Fibroblast of upper back skin (primary cell): Measurements from ENCODE around the gene GDAP2.
"Not testable (repeated sequence)": the region's sequence is repeated elsewhere in the genome, so short reads cannot be mapped to it uniquely, and the experiment has no call there.

Source experiments
- DNase-seq: peaks from one replicate; pipeline ENCODE4 v3.0.0-alpha.2; 2013

Gene GDAP2, protein sequence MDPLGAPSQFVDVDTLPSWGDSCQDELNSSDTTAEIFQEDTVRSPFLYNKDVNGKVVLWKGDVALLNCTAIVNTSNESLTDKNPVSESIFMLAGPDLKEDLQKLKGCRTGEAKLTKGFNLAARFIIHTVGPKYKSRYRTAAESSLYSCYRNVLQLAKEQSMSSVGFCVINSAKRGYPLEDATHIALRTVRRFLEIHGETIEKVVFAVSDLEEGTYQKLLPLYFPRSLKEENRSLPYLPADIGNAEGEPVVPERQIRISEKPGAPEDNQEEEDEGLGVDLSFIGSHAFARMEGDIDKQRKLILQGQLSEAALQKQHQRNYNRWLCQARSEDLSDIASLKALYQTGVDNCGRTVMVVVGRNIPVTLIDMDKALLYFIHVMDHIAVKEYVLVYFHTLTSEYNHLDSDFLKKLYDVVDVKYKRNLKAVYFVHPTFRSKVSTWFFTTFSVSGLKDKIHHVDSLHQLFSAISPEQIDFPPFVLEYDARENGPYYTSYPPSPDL

GRCh38 chr1:117929343-117930172, at the start of gene GDAP2, which contains the start of gene WDR3:
GDAP2 (minus strand) TSS chr1:117929621; CDS start chr1:117920357, 9,264 bp downstream.
WDR3 (plus strand) TSS chr1:117929739; CDS start chr1:117933320, 3,581 bp downstream.
- DNase-seq, result peak; percentile 95

GRCh38 chr1:117976381-117976780, 47.0 kb upstream of the GDAP2 start:
- no peak for DNase-seq

- DNase-seq, result no peak
Measured at GRCh38 chr1:117971777-117972176, 42.4 kb upstream of the GDAP2 start.

DNA sequence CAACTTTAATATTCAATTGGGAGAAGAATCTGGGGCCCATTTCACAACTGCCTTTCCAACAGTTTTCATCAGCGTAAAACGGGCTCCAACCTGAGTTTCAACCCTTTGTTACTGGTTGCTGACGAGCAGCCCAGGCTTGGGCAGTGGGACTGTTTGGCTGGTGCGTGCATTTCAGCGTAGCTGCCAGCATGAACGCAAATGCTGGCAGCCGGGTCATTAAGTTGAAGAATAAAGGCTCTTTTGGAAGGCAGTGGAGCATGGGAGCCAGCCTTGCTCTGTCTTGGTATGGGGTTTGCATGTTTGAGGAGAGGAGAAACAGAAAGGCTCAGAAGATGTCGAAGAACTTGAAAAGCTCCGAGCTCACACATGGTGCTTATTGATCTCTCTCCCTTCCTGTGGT, 40.8 kb upstream of the GDAP2 start:
- no peak for DNase-seq

DNA sequence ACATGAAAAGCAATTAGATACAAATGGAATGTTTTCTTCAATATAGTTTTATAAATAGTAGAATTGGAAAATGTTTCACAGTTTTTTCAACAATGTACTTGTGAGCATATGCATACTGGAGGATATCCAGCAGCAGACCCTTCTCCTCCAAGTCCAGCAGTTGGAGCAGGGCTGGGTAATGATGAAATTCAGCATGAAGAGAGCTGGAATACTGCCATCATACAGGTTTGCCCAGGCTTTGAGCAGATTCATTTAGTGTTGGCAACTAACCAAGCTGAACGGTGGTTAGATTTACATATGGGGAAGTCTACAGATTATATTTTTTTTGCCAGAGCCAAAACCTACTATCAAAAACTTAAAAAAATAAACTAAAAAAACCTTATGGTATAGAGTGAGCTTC, 38.5 kb upstream of the GDAP2 start:
- peak; percentile 65 for DNase-seq

- peak; percentile 64 for DNase-seq
Measured at GRCh38 chr1:117967477-117967876, 38.1 kb upstream of the GDAP2 start.

DNA sequence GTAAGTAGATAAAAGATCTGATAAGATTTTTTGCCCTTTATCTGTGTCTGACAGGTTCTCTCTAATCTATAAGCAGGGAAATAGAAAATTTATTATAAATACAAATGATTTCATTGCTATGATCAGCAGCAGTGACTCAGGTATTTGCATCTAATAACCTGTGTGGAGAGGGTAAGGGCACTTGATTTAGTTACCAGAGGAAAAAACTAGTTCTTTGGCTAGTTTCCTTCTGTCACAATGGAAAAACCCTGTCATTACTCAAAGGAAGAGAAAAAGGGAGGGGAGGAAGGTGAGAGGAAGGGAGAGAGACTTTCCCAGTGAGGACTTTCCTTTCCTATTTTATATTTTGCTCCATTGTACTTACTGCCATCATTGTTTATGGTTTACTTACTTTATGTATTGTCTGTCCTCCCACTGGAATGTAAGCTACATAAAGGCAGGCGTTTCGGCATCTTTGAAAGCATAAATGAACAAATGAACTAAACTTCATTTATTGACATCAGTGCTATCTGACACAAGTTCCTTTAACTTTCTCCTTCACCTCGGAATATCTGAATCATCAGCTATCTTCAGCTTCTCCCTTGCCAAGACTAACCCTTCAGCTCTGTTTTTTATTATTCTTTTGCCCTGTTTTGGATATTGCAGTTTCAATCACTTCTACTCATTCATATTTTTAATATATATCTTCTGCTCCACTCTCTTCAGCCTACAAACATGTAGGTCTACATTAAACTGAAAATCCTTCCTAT, 35.0 kb upstream of the GDAP2 start:
- peak; percentile 10 for DNase-seq

DNA sequence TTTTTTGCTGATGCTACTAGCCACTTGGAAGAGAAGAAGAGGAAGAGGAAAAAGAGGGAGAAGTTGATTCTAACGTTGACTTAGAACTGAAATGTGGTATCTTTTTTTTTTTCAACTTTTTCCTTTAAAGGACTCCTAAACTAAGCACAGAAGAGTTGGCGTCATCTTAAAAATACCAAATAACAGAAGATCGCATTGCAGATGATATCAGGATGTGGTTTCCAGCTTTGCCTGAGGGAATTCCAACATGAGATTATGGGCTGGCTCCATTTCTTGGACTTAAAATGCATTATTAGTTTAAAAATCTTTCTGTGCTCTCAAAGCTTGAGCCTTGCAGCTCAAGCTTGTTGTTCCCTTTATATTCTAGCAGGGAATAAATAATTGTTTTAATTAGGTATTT, 29.9 kb upstream of the GDAP2 start:
- DNase-seq, result peak; percentile 39

- DNase-seq, result no peak
Measured at GRCh38 chr1:117952386-117952785, 23.0 kb upstream of the GDAP2 start.

- peak; percentile 26 for DNase-seq
Measured at GRCh38 chr1:117942293-117942692, 12.9 kb upstream of the GDAP2 start.

DNA sequence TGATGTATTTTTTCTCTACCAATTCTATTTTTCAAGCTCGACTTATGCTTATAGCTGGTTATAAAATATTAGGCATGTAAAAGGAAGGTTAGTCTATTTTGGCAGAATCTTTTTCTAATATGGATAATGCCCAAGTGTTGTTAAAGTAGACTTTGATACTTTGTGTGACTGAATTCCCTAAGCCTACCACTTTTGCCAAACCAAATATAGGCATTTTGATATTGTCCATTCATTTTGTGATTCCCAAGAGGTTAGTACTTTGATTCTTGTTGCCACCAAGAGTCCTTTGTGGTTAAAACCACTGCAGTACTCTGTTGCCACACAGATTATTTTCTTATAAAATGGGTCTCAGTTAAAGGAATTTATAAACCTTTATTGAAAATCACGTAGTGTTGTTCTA, 4.3 kb upstream of the GDAP2 start:
- DNase-seq, result no peak

DNA sequence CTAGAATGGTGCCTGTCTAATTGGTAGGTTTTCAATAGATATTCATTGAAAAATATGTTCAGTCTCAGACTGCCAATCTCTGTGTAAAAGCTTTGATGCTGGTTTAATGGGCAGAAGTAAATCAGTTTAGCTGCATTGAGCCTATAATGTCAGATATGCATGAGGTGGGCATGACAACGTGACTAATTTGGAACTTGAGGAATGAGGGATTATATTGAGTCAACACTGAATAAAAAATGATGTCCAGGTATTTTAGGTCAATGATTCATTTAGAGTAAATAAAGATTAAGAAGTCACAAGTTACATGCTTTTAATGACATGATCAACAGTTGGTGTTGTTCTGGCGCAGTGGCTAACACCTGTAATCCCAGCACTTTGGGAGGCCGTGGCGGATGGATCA, 3.2 kb upstream of the GDAP2 start:
- no peak for DNase-seq

DNA sequence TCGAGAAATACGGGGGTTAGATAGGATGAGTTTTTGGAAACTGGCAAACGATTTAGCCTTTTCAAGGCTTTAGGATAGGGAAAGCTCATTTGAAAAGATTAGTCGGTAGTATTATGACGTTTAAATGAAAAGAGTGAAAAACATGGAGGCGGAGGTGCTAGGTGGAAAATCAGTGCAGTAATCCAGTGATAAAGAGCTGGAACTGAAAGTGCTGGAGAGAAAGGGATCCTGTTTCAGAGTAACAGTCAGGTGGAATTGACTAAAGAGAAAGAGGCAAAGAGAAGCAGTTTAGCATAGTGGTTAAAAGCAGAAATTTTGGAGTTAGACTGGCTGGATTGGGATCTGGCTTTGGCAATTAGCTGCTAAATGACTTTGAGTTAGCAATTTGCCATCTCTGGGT, 1.1 kb upstream of the GDAP2 start:
- no peak for DNase-seq

DNA sequence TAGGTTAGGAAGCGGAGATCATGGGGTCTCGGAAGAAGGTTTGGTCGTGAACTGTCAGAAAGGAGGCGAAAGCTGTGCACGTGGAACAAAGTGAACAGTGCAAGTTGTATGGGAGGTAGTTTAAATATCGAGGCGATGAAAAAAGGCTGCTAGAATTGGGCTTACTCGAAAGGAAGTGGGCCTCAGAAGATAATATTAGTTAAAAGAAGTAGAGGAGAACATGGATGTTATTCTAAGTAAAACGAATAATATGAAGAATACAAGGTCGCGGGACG, 689 bp upstream of the GDAP2 start:
- no peak for DNase-seq

DNA sequence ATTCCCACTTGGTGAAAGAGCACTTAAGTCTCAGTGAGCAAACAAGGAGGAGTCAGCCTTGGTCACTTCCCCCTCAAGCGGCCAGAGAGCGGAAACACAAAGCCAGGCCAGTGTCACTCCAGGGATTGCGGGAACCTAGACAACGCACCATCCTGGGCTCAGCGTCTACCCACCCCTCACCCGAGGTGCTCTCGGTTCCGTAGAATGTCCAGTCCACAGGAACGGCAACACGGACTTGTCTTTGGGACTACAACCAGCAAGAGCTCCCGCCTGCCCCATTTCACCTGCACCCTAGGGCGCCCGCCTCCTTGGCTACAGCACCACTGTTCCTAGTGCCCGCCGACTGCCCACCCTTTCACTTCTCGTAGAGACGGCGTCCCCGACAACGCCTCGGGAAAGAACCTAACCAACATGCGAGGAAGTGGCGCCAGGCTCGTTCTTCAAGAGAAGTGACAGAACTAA, 509 bp downstream of the GDAP2 start:
- DNase-seq, result peak; percentile 33

DNA sequence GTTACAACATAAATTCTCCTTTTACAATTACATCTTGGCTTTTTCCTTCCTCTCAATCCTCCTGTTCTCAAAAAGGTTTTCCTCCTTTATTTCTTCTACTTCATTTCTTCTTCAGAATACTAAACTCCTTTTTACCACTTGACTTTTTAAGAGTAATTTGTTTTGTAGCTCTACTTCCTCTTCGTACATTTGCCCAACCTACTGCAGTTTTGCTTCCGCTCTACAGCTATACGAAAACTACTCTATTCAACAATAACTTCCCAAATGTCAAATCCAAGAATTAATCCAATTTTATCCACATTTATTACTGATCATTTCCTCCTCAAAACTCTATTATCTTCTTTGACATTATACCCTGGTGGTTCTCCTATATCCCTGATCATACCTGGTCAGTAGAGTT, 3.4 kb downstream of the GDAP2 start:
- DNase-seq, result no peak

GRCh38 chr1:117922717-117923116, 6.7 kb downstream of the GDAP2 start:
- not testable (repeated sequence) for DNase-seq

GRCh38 chr1:117921991-117922390, 7.4 kb downstream of the GDAP2 start:
- DNase-seq, result no peak

DNA sequence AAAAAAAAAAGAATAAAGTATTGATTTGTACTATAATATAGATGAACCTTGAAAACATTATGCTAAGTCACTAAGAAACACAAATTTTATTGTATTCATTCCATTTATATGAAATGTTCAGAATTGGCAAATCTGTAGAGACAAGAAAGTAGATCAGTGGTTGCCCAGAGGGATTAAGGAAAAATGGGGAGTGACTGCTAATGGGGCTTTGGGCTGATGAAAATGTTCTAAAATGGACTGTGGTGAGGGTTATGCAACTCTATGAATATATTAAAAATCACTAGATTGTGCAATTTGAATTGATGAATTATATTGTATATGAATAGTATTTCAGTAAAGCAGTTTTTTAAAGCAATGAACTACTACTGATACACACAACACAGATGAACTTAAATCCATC, 10.0 kb downstream of the GDAP2 start:
- peak; percentile 9 for DNase-seq

DNA sequence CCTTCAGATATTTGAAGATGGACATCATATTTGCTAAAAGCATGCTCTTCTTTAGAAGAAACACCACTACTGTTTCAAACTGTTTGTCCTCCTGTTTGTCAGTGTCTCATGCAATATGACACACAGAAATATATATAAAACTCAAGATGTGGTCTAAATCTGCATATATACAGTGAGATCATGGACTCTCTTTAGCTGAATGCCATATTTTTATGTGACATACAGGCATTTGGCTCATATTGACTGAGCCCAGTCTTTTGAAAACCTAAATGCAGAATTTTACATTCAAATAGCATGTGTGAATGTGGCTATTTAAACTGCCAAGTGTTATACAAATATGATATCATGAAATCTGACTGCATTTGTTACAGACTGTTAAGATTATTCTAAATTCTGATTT, 18.4 kb downstream of the GDAP2 start:
- no peak for DNase-seq

- no peak for DNase-seq
Measured at GRCh38 chr1:117905019-117905418, 24.4 kb downstream of the GDAP2 start.

GRCh38 chr1:117904485-117904884, 24.9 kb downstream of the GDAP2 start:
- DNase-seq, result no peak

GRCh38 chr1:117902944-117903343, 26.5 kb downstream of the GDAP2 start:
- DNase-seq, result no peak
